UCSD-AML1 (cell line): ENCODE data around the gene CCDC126.
"Not testable (repeated sequence)": the region's sequence is repeated elsewhere in the genome, so short reads cannot be mapped to it uniquely, and the experiment has no call there.

Source experiments
- DNase-seq: peaks from one replicate; lab custom pipeline; 2025; ENCODE audit not compliant: unreplicated experiment; lab: John Stamatoyannopoulos, UW

CCDC126 gene

DNA sequence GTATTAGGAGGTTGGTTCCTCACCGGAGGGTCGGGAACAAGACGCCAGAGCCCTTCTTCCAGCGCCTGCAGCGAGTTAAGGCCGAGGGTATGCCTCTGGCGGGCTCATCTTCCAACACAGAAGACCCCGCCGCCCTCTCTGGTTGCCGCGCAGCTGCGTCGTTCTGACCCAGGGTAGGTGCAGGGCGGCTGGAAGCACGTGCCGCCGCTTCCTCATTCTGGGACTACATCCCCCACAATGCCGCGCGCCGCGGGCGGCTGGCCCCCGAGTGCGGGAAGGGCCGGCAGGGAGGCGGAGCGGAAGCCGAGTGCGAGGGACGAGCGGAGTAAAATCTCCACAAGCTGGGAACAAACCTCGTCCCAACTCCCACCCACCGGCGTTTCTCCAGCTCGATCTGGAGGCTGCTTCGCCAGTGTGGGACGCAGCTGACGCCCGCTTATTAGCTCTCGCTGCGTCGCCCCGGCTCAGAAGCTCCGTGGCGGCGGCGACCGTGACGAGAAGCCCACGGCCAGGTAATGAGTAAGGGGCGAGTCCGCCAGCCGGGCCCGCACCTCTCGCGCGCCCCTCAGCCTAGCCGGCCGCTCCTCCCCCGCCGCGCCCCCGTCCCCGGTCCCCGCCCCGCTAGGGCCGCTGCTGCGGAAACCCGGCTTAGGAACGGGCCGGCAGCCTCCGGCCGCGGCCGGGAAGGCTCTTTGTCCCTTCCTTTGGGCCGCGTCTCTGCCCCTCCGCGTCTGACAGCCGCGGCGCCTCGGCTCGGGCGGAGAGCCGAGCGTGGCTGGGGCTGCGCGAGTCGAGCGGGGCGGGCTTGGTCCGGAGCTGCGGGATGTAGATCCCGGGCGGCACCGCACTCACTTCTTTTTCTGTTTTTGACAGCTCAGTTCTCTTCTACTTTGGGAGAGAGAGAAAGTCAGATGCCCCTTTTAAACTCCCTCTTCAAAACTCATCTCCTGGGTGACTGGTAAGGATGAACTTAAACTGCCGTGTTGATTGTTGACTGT lies at the start of gene CCDC126:
Gene CCDC126 (plus strand): TSS at position 289 of the 998 bp plus-strand sequence. CDS start 13,934 bp downstream, outside the sequence.
- DNase-seq = peak; percentile 76

GRCh38 chr7:23547662-23548061 lies 49.5 kb upstream of the CCDC126 start:
- DNase-seq = no peak

- no peak for DNase-seq
Observed at GRCh38 chr7:23558303-23558702, 38.9 kb upstream of the CCDC126 start.

- peak; percentile 46 for DNase-seq
Observed at GRCh38 chr7:23570592-23571200, 26.5 kb upstream of the CCDC126 start.

GRCh38 chr7:23581975-23582374 lies 15.2 kb upstream of the CCDC126 start:
- not testable (repeated sequence) for DNase-seq

GRCh38 chr7:23585304-23585703 lies 11.9 kb upstream of the CCDC126 start:
- not testable (repeated sequence) for DNase-seq

GRCh38 chr7:23586159-23586558 lies 11.0 kb upstream of the CCDC126 start:
- DNase-seq = no peak

DNA sequence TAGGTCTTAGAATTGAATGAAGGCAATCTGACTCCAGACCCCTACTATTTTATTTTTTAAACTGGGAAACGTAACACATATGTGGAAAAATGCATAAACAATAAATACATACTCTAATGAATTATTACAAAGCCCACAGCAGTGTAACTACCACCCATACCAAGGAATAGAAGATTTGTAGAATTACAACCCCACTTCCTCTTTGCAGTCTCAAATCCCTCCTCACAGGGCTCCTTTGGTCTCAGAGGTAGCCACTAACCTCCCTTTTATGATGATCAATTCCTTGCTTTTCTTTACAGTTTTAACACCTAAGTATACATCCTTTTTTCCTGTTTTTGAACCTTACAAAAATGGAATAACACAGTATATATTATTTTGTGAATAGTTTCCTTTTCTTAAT lies 6.7 kb upstream of the CCDC126 start:
- DNase-seq = no peak

- no peak for DNase-seq
Observed at GRCh38 chr7:23593706-23594105, 3.5 kb upstream of the CCDC126 start.

DNA sequence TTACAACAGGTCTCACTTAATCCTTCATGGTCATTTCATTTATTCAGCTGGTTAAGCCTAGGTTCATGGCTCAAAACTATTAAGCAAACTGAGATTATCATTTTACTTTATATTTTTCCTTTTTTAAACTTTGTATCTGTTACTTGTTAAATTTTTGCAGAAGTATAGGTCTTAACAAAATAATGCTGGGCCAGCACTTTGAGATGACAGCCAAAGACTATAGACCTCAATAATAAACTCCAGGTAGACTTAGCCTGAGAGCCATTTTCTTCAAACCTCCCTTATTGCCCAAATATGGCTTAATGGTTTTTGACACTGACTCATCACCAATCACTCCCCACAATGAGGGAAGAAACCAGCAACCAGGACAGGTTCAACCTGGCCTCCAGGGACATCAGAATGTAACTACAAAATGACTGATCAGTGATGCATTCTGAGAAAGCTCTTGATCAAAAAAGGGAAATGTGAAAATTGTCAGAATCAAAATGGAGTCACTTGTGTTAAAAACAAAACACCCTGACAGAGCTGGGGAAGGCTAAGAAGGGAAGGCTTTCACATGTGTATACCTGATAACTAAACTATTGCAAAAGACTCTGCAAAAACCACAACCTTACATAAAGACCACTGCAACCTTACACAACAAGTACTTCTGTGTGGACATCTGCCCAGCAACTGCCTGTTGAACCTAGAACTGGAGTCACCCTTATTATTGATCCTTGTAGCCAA lies 2.1 kb upstream of the CCDC126 start:
- no peak for DNase-seq

DNA sequence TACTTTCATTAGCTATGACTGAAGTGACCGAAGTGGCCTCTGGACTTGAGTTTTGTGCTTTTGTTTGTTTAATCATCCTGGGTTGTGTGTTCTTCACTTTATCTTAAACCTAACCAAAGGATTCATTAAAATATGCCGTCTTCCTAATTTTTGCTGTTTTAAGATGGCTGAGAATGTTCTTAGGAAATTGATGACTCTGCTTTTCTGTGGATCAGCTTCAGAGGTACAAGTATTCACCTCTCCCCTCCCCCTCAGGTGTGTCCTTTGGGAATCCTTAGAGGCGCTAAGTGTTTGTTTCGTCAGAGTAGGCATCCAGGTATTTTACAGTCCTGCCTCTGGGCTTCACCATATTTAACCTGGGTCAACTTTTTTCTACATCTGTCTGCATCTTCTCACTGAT lies 1.1 kb downstream of the CCDC126 start:
- DNase-seq = no peak

DNA sequence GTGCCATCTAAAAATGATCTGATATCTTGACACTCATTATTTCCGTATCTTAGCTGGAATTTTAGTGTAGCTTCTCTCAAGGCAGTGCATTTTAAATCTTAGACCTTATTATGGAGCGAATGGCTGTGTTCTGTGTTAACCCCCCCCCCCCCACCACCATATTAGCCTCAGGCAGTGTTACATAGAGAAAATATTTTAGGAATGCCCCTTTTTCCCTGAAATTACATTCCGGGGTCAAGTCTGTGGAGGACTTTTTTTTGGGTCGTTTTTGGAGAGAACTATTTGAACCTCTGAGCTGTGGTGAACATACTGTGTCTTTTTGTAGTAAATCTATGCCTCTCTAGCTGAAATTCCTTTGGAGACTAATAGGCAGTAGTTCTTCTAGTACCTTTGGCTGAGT lies 3.1 kb downstream of the CCDC126 start:
- DNase-seq = no peak

- DNase-seq = no peak
Observed at GRCh38 chr7:23603632-23604295, 6.6 kb downstream of the CCDC126 start.

- DNase-seq = no peak
Observed at GRCh38 chr7:23604296-23604640, 7.1 kb downstream of the CCDC126 start.

DNA sequence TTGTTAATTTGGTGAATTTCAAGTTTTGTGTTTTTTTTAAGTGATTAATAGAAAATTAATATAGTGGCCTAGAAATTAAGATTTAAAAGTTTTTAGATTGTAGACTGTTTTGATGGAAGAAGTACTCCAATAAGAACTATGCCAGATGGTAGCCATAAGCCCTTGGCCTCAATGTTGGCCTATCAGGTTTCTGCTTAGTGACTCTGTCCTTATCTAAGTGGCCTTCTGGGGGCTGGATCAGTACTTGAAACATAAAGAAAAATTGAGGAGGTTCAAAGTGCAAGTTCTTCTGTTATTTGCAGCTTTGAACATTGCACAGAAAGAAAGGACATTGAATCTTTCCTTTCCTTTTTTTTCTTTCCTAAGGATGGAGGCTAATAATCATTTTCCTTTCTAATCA lies 9.9 kb downstream of the CCDC126 start:
- DNase-seq = no peak

DNA sequence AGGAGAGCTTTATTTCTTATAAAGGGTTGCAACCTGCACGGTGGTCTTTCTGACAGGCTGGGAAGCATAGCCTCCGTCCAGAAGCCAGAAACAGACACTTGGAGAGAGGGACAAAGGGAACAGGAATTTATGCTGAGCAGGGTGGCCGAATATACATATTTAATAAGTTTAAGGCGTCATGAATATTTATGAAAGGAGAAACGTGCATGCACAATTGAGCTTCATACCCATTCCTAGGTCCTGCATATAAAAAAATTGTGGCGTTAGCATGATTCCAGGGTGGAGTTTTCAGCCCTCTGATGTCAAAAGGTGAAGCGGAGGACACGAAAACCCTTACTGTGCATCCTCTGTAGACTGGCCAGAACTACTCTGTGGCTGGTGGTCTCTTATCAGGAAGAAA lies 10.7 kb downstream of the CCDC126 start:
- DNase-seq = no peak

DNA sequence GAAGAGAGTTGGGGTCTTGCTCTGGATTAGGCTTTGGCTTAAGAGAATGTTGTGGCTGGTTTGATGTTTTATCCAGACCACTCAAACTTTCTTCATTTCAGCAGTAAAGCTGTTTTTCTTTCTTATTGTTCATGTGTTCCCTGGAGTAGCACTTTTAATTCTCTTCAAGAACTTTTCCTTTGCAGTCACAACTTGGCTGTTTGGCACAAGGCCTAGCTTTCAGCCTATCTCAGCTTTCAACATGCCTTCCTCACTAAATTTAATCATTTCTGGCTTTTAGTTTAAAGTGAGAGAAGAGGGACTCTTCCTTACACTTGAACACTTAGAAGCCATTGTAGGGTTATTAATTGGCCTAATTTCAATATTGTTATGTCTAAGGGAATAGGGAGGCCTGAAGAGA lies 18.1 kb downstream of the CCDC126 start:
- no peak for DNase-seq

DNA sequence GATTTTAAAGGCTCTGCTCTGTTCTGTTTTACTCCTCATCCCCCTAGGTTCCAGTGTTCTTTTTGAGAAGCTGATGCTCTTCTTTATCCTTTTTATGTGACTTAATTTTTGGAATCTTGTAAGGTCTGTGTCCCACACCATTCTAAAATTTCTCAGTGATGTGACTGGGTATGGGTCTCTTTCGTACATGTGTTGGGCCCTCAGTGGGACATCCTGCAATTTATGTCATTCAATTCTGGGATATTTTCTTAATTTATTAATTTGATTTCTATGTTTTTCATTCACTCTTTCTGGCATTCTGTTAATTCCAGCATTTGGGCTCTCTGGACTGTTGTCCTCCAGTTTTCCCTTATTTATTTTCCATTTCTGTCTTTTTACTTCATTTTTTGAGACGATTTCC lies 19.4 kb downstream of the CCDC126 start:
- no peak for DNase-seq

DNA sequence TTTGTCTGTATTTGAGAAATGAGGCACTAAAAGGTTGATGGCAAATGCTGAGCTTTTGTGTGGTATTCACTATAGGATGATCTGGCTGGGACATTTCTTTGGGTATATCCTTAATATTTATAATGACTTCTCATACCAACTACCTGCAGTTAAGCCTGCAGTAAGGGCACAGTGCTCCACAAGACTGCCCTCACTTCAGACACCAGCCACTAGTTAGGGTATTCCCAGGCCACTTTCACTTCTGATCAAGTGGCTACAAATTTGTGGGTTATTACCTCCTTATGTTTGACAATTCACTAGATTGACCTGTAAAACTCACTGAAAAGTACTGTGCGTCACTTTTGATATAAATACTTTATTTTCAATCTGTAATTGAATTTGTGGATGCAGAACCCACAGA lies 20.3 kb downstream of the CCDC126 start:
- DNase-seq = no peak

GRCh38 chr7:23618241-23618640 lies 21.1 kb downstream of the CCDC126 start:
- no peak for DNase-seq

DNA sequence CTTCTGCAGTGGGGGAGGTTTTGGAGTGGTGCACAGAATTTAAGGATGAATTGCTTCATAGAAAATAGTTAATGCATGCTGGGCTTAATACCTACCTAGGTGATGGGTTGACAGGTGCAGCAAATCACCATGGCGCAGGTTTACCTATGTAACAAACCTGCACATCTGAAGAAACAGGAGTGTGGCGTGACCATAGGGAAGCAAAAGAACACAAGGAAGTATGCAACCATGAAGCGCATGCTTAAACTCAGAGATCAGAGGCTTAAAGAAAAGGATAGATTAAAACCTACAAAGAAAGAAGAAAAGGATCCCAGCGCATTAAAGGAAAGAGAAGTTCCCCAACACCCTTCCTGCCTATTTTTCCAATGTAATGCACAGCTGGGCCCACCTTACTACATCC lies 22.0 kb downstream of the CCDC126 start:
- no peak for DNase-seq
